ENCODE results near the gene GABPB2. TPM values are rescaled to one million over a fixed set of nuclear protein-coding genes. Genes with fewer than 3 reads are reported as not detected.

The GABPB2 gene
- total and polyA plus RNA-seq, 9 donors, result 3.7 to 8.2 (median 4.9) TPM

DNA sequence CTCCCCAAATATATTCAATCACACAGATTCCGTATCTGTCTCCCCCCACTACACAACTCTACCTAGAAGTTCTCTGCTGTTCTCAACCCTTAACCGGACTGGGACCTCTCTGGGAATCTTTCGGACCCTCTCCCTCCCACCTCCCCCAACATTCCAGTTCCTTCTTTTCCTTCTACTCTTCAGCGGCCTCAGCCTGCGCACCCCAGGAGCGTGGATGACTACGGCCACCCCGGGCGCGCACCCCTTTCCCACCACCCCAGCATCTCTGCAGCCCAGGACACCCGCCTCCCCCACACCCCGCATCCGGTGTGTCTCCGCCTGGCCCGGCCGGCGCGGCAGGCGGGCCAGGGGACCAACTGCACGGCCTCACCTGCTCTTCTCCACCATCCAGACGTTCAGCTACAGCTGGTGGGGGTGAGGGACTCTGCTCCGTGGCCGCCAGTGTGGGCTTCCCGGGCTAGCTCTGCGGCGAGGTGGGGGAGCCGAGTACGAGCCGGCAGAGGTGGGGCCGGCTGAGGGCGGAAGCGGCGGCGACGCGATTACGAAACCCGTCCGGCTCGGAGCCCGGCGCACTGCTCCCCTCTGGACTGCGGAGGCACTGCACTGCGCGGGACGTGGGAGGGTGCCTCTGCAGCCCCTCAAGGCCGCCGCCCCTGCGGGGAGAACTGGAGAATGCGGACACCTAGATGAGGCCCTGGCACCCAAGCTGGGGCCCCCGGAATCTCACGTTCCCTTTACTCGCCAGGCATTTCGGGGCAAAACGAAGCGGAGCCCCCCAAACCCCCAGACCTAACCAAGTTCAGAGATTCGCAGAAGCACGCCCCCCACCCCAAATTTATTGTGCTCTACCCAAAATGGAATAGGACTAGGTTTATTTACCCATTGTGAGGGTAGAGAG, 11.2 kb upstream of the GABPB2 start, which contains the start of gene CDC42SE1:
CDC42SE1 (minus strand) TSS at position 514 of the 898 bp plus-strand sequence. CDS start 3,892 bp downstream, outside the sequence.
- Histone ChIP-seq H3K27me3 (ENCODE audit: control insufficient read depth, insufficient read depth, low read length) (no peaks in the 10 kb centered on the region), H3K4me3 (ENCODE audit: low read length) (peak within 1 kb of the TSS; percentile 98), H3K27ac (ENCODE audit: low read length) (peak within 1 kb of the TSS; percentile 97), H3K4me1 (ENCODE audit: control insufficient read depth, insufficient read depth, low read length) (peaks cover 43% of the 10 kb centered on the region), H3K36me3 (ENCODE audit: control insufficient read depth, insufficient read depth, low read length) (peaks cover 26% of the 10 kb centered on the region), H3K9me3 (replicated peaks; ENCODE audit: control insufficient read depth, low read depth, low read length) (no peaks in the 10 kb centered on the region)
- peak; percentile 94 for DNase-seq
- WGBS (ENCODE audit: insufficient coverage), result under 1% methylated on average over 38 of the region's 58 CpGs

DNA sequence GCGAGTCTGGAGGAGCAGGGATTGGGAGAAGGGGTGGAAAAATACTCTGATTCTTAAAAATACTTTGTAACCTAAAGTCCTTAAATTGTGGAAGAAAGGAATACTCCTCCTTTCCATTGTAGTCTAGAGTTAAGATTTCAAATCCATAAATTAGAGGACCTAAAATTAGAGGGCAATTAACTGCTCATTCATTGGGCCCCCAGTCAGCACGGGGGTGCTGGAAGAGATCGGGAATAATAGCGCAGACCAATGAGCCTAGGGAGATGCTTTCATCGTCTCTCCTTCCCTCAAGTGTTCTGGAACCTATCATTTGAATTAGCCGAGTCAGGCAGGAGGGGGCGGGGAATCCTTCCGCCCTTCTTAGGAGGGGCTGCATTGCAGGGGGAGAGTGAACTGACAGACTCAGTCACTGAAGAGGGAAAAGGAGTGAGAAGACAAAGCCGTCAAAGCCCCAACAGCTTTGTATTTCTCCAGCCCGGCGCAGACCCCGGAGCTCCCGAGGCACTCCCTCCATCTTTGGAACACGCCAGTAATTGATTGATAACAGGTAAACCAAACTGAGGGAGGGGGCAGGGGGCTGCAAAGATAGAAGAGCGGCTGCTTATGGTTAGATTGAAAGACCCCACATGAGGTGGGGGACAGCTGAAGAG, 10.4 kb upstream of the GABPB2 start, which contains the start of gene MLLT11:
MLLT11 (plus strand) TSS at position 391 of the 650 bp plus-strand sequence. CDS start 6,828 bp downstream, outside the sequence.
- H3K27me3 ChIP-seq (ENCODE audit: control insufficient read depth, insufficient read depth, low read length), result no peaks in the 10 kb centered on the region
- H3K36me3 ChIP-seq (ENCODE audit: control insufficient read depth, insufficient read depth, low read length), result peaks cover 19% of the 10 kb centered on the region
- DNase-seq, result peak; percentile 95
- WGBS (ENCODE audit: insufficient coverage), result 0% methylated on average over 9 of the region's 15 CpGs
- no peaks in the 10 kb centered on the region for H3K9me3 ChIP-seq (replicated peaks; ENCODE audit: control insufficient read depth, low read depth, low read length)
- peak within 1 kb of the TSS; percentile 97 for H3K27ac ChIP-seq (ENCODE audit: low read length)
- peak within 1 kb of the TSS; percentile 98 for H3K4me3 ChIP-seq (ENCODE audit: low read length)
- peaks cover 43% of the 10 kb centered on the region for H3K4me1 ChIP-seq (ENCODE audit: control insufficient read depth, insufficient read depth, low read length)

DNA sequence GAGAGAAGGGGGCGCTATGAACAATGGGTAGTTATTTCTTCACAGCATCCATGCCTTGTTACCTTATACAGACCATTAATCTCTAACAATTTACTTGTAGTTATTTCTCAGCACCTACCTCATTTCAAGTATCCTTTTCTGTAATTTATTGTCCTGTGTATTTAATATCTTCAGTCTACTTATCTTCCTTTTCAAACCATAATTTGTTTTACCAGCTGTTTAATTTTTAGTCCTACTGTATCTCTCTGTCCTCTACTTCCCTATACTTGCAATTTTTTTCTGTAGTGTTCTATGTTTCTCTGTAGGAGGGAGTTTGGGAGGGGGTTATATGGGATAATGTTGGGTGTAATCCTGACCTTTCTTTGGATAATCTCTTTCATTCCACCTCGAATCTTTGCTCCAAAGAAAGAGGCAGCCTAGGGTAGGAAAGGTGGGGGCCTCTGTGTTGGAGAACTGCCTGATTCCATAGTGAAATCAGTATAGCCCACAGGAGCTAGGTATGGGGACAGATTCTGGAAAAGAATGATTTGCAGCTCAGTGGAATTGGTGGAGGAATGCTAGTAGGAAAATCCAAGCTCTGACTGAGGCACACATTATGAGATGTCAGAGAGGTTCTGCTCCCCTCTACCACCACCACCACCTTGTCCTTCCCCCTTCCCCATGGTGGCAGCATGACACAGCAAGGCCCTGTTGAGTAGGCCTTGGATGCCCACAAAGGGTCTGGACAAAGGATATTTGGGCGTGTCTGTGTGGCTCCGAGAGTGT, 9.7 kb upstream of the GABPB2 start:
- WGBS (ENCODE audit: insufficient coverage), result no CpG with 5 or more reads among the region's 4 CpGs
- H3K9me3 ChIP-seq (replicated peaks; ENCODE audit: control insufficient read depth, low read depth, low read length), result no peaks in the 10 kb centered on the region
- peaks cover 12% of the 10 kb centered on the region for H3K36me3 ChIP-seq (ENCODE audit: control insufficient read depth, insufficient read depth, low read length)
- H3K27me3 ChIP-seq (ENCODE audit: control insufficient read depth, insufficient read depth, low read length), result no peaks in the 10 kb centered on the region
- H3K27ac ChIP-seq (ENCODE audit: low read length), result peak overlapping the region; percentile 97
- peak overlapping the region; percentile 98 for H3K4me3 ChIP-seq (ENCODE audit: low read length)
- peak; percentile 27 for DNase-seq
- H3K4me1 ChIP-seq (ENCODE audit: control insufficient read depth, insufficient read depth, low read length), result peaks cover 38% of the 10 kb centered on the region

DNA sequence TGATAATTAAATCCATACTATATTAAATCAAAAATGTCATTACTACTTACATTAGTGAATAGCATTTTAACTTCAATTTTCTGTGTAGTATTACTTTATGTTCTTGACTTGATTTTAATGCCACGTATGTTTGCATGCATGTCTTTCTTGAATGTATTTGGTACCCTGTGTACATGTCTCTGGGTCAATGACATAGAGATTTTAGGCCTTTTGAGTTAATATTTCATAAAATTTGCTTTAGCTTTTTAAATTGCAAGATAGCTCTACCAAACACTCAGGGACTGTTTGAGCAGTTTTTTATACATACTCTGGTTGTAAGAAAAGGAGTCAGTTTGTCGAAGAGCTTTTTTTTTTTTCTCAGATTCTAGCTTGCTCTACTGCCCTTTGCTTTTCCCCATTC, 8.9 kb upstream of the GABPB2 start:
- Histone ChIP-seq H3K9me3 (replicated peaks; ENCODE audit: control insufficient read depth, low read depth, low read length) (no peaks in the 10 kb centered on the region), H3K4me1 (ENCODE audit: control insufficient read depth, insufficient read depth, low read length) (peaks cover 31% of the 10 kb centered on the region), H3K36me3 (ENCODE audit: control insufficient read depth, insufficient read depth, low read length) (peaks cover 6% of the 10 kb centered on the region), H3K27me3 (ENCODE audit: control insufficient read depth, insufficient read depth, low read length) (no peaks in the 10 kb centered on the region), H3K27ac (ENCODE audit: low read length) (no peak overlapping the region), H3K4me3 (ENCODE audit: low read length) (no peak overlapping the region)
- WGBS (ENCODE audit: insufficient coverage), result no CpG with 5 or more reads among the region's 2 CpGs
- DNase-seq, result no peak

DNA sequence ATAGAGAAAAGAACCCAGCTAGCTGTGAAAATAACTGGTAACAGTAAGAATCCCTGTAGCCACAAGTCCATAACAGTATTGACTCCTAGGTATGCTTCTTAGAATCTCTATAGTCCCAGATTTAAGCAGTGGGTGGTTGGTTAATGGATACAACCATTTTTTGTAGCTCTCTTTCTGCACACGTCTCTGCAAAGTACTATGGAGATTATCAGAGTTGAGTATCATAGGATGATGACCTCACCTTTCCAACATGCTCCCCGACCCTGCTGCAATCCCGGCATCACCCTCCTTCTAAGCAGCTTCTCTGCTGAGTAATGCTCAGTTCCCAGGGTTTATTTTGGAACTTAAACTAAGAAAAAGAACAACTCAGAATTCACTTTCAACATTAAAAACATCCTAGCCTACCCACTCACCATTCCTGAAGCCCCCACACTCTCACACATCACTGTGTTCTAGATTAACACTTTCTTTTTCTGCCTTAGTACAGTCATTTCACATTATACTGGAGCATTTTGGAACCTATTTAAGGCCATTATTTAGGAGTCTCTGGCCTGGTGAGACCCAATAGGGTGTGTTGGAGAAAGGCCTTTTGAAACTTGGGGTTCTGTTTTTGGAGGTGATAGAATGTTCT, 7.7 kb upstream of the GABPB2 start:
- Histone ChIP-seq H3K9me3 (replicated peaks; ENCODE audit: control insufficient read depth, low read depth, low read length) (no peaks in the 10 kb centered on the region), H3K27ac (ENCODE audit: low read length) (no peak overlapping the region), H3K36me3 (ENCODE audit: control insufficient read depth, insufficient read depth, low read length) (peaks cover 3% of the 10 kb centered on the region), H3K27me3 (ENCODE audit: control insufficient read depth, insufficient read depth, low read length) (no peaks in the 10 kb centered on the region), H3K4me3 (ENCODE audit: low read length) (no peak overlapping the region), H3K4me1 (ENCODE audit: control insufficient read depth, insufficient read depth, low read length) (peaks cover 20% of the 10 kb centered on the region)
- 93% methylated on average over 2 of the region's 3 CpGs for WGBS (ENCODE audit: insufficient coverage)
- no peak for DNase-seq

DNA sequence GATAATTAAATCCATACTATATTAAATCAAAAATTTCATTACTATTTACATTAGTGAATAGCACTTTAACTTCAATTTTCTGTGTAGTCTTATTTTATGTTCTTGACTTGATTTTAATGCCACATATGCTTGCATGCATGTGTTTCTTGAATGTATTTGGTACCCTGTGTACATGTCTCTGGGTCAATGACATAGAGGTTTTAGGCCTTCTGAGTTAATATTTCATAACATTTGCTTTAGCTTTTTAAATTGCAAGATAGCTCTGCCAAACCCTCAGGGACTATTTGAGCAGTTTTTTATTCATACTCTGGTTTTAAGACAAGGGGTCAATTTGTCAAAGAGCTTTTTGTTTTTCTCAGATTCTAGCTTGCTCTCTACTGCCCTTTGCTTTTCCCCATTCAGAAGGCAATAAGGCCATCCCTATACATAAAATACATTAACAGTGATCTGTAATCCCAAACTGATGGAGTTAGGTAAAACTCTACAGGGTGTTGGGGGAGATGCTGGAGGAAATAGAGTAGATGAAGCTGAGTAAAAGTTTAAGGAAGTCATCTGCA, 5.4 kb upstream of the GABPB2 start:
- H3K27me3 ChIP-seq (ENCODE audit: control insufficient read depth, insufficient read depth, low read length), result no peaks in the 10 kb centered on the region
- H3K4me3 ChIP-seq (ENCODE audit: low read length), result no peak overlapping the region
- H3K27ac ChIP-seq (ENCODE audit: low read length), result no peak overlapping the region
- peaks cover 3% of the 10 kb centered on the region for H3K36me3 ChIP-seq (ENCODE audit: control insufficient read depth, insufficient read depth, low read length)
- peaks cover 16% of the 10 kb centered on the region for H3K4me1 ChIP-seq (ENCODE audit: control insufficient read depth, insufficient read depth, low read length)
- H3K9me3 ChIP-seq (replicated peaks; ENCODE audit: control insufficient read depth, low read depth, low read length), result no peaks in the 10 kb centered on the region
- no peak for DNase-seq

DNA sequence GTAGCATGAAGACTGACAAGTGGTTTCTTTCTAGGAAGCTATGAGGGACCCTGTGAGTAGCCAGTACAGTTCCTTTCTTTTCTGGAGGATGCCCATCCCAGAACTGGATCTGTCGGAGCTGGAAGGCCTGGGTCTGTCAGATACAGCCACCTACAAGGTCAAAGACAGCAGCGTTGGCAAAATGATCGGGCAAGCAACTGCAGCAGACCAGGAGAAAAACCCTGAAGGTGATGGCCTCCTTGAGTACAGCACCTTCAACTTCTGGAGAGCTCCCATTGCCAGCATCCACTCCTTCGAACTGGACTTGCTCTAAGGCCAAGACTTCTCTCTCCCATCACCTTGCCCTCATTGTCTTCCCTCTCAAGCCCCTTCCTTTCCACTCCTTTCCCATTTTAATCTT, 3.4 kb upstream of the GABPB2 start:
- WGBS (ENCODE audit: insufficient coverage), result 88% methylated on average over 4 of the region's 4 CpGs
- no peaks in the 10 kb centered on the region for H3K9me3 ChIP-seq (replicated peaks; ENCODE audit: control insufficient read depth, low read depth, low read length)
- no peaks in the 10 kb centered on the region for H3K27me3 ChIP-seq (ENCODE audit: control insufficient read depth, insufficient read depth, low read length)
- H3K27ac ChIP-seq (ENCODE audit: low read length), result no peak overlapping the region
- H3K36me3 ChIP-seq (ENCODE audit: control insufficient read depth, insufficient read depth, low read length), result peaks cover 3% of the 10 kb centered on the region
- H3K4me3 ChIP-seq (ENCODE audit: low read length), result no peak overlapping the region
- peaks cover 16% of the 10 kb centered on the region for H3K4me1 ChIP-seq (ENCODE audit: control insufficient read depth, insufficient read depth, low read length)
- no peak for DNase-seq

DNA sequence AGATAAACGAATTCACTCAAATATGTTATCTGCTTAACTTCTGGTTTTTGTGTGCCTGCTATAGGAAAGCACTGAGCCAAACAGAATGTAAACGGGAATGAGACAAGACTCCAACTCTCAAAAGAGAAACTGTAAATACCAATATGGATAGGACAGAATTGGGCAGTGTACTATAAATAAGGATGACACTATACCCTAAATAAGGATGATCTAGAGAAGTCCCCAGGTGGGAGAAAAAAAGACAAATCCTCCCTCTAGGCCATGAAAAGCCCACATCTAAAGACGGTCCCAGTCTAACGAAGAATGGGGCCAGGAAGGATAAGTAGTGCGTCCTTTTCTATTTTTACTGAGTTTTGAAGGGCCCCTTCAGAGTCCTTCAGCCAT, 1.5 kb upstream of the GABPB2 start:
- no peak for DNase-seq
- Histone ChIP-seq H3K9me3 (replicated peaks; ENCODE audit: control insufficient read depth, low read depth, low read length) (no peaks in the 10 kb centered on the region), H3K4me3 (ENCODE audit: low read length) (no peak overlapping the region), H3K36me3 (ENCODE audit: control insufficient read depth, insufficient read depth, low read length) (peaks cover 3% of the 10 kb centered on the region), H3K27ac (ENCODE audit: low read length) (peak overlapping the region; percentile 100), H3K27me3 (ENCODE audit: control insufficient read depth, insufficient read depth, low read length) (no peaks in the 10 kb centered on the region), H3K4me1 (ENCODE audit: control insufficient read depth, insufficient read depth, low read length) (peaks cover 16% of the 10 kb centered on the region)
- WGBS (ENCODE audit: insufficient coverage), result no CpG with 5 or more reads among the region's 5 CpGs

DNA sequence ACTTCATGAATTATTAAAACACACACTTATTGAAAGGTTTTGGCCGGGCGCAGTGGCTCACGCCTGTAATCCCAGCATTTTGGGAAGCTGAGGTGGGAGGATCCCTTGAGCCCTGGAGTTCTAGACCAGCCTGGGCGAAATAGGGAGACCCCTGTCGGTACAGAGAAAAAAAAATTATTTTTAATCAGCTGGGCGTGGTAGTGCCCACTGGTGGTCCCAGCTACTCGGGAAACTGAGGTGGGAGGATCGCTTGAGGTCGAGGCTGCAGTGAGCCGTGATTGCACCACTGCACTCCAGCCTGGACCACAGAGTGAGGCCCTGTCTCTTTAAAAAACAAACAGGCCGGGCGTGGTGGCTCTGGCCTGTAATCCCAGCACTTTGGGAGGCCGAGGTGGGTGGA, 1.7 kb downstream of the GABPB2 start:
- Histone ChIP-seq H3K36me3 (ENCODE audit: control insufficient read depth, insufficient read depth, low read length) (peaks cover 9% of the 10 kb centered on the region), H3K27ac (ENCODE audit: low read length) (no peak overlapping the region), H3K27me3 (ENCODE audit: control insufficient read depth, insufficient read depth, low read length) (no peaks in the 10 kb centered on the region), H3K4me1 (ENCODE audit: control insufficient read depth, insufficient read depth, low read length) (peaks cover 16% of the 10 kb centered on the region), H3K9me3 (replicated peaks; ENCODE audit: control insufficient read depth, low read depth, low read length) (no peaks in the 10 kb centered on the region), H3K4me3 (ENCODE audit: low read length) (no peak overlapping the region)
- 75% methylated on average over 11 of the region's 13 CpGs for WGBS (ENCODE audit: insufficient coverage)
- no peak for DNase-seq
